ENCODE measurements around the gene TENM3.

The TENM3 gene

DNA sequence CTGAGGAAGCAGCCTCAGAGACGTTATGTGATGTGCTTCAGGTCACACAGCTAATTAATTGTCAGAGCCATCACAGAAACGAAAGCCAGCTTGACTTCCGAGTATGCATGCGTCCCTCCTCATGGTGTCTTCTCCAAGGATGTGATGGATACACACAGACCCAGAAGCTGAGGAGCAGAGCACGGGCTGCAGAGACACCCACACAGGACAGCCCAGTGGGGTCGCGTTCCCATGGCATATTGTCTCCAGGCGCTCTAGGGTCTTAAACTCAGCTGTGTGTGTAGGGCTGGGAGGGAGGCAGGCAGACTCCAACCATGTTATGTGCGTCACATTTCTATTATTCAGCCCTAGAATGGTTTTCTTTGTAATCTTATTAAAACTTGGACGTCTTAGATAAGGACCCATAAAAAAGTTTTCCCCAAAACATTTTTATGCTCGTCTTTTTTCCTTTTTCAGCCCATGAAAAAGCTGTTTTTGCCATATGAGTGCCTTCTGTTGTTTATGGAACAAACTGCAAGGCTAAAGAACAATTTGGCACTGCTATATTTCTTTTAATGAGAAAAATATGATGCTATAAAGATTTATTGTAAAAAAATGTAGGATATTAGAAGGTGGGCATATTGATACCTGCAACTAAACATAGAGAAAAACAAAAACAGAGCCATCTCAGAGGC is 48.5 kb downstream of the TENM3 start:
- DNase-seq = no peak

DNA sequence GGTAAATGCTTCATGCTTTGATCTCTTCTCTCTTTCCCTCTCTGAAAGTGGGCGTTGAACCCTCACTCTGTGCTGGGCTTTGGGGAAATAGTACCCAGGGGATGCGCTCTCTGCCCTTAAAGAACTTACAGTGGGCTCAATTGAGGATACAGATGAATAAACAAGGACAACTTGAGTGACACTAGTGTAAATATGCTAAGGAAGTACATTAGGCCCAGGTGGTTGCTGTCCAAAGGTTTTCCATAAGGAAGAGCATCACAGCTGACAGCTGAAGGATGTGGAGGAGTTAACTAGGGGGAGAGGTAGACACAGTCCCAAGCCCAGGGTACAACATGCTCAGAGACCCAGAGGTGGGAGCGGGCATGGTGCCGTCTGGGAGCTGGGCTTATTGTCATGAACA is 49.4 kb downstream of the TENM3 start:
- DNase-seq = no peak

DNA sequence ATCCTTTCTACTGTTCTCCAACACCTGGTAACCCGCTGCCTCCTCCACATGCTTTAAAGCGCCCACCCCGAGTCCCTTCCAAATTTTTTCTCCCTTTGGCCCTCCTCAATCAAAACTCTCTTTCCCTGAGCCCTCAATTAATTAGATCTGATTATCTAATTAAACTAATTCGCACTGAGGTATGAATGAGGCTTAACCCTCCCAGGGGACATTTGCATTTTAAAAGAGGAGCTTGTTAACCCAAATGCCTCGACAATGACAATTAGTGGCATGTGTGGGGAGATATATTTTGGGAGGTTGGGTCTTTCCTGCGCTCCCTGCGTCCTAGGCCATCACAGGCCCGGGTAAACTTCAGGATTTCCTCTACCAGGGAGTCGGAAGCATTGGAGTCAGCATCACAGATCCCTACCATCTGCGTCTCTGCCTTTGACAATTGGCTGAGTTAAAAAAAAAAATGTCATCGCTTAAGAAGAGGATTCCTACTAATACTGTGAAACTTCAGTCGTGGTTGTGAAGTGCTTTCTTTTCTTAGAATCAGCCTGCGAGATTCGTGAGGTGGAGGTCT is 50.6 kb downstream of the TENM3 start:
- no peak for DNase-seq

DNA sequence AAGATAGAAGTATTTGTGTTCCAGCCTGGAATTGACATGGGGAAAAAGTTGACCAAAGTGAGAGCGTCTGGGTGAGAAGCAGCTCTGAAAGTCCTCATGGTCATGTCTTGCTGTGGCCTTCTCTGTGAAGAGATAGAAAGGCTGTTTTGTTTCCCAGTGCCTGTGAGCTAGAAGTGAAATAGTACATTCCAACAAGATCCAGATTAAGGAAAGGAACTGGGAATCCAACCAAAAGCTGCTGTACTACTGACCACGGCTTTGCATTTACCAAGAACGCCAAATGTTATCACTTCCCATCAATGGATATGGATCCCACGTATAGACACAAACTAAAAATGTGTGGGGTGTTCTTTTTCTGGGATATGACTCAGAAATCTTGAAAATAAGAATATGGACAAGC is 51.2 kb downstream of the TENM3 start:
- DNase-seq = no peak

DNA sequence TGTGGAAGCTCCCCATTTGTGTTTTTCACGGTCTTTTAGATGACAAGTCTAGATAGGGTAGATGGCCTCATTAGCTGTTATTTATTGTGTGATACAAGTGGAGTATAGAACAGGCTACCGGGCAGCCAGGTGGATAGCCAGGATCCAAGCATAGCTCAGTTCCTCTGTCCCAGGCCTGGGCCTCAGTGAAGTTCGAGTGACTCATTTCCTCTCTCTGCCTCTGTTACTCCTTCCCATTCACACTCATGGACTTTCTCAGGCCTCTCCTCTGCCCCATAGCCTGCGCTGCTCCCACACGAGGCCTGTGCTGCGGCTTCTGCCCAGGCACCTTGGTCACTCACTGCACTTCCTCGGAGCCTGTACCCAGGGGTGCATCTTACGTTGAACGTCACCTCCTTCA is 54.5 kb downstream of the TENM3 start:
- no peak for DNase-seq

DNA sequence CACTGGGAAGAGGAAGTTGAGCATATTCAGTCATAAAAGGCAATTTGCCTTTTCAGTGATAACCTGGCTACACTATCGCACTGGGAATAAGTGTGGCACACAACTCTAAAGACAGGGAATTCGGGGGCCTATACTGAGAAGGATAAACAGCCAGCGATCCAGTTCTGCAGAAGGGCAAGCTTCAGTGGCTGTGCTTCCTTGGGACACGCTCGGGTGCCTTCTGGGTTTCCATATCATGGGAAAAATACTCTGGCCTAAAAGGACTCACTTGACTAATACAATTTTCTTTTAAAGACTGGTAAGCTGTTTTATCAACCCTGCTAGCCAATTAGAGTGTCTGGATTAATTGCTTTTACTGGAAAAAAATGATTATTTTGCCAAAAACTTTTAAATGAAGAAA is 58.5 kb downstream of the TENM3 start:
- no peak for DNase-seq

DNA sequence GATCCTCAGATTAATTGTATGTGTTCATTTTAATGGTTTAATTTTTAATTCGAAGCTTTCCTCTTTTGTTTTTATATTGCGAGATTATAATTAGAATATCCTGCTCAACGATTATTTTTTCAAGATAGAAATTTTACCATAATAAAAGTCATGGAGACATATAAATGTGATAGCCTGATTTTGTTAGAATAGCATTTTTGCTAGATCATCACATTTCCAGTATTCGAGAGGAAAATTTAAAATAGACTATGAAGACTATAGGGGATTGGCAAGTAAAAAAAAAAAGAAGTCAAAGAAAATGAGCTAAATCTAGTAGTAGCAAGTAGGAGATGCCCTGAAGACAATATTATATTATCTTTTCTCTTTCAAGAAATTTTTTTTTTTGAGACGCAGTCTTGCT is 60.6 kb downstream of the TENM3 start:
- DNase-seq = no peak

DNA sequence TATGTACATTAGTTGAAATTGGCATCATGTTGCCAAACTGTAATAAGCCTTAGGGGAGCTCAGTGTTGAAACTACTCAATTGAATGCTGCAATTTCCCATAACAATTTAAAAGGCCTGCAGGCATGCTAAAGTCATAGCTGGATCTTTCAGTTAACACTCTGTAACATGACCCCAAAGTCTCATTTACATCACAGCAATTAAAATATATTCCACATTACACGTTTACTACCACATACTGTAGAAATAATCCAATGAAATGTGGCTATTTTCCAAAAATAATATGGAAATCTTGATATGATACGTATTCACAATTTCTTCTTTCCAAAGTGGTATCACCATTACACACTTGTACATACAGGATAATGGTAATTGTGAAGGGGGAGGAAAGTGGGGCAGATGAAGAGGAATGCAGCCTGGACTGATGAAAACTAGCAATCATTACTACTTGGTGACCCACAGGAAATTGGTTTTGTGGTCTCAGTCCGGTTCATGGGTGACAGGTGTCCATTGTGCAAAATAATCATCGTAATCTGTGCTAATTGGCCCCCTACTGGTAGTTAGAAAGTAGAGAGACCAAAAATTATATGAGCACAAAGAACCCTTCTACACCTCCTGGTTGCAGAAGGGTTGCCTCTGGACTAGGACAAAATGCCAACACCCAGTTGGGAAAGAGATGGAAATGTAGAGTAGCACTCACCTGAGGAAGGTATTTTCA is 63.7 kb downstream of the TENM3 start:
- DNase-seq = no peak

DNA sequence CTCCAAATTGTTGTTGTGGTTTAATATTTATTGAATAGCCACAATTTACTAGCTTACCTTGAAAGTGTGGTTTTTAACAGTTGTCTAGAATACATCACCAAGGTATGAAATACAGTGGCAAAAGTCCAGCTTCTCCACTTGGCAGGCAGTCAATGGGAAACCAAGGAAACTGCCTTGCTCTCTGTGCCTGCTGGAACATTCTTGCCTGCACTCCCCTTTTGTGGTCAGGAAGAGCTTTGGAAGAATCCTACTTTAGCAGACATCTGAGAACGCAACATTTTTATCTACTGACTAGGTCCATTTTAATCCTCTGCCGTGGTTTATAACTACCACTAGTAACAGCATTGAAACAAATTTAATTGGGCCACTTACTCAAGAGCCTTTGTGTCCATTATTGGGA is 64.5 kb downstream of the TENM3 start:
- DNase-seq = no peak

DNA sequence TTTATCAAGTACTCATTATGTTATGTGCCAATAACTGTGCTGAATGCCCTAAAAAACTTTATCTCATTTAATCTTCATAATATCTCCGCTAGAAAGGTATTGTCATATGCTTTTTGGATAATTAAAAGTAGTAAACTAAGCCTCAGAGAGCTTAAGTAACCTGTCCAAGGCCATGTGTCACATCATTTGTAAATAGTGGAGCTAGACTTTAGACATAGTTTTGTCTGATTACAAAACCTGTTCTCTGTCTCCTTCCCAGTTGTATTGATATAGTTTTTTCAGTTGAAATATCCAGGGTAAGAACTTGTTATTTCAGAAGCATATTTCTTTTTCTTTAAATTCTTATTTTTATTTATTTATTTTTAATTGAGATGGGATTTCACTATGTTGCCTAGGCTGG is 66.7 kb downstream of the TENM3 start:
- no peak for DNase-seq

DNA sequence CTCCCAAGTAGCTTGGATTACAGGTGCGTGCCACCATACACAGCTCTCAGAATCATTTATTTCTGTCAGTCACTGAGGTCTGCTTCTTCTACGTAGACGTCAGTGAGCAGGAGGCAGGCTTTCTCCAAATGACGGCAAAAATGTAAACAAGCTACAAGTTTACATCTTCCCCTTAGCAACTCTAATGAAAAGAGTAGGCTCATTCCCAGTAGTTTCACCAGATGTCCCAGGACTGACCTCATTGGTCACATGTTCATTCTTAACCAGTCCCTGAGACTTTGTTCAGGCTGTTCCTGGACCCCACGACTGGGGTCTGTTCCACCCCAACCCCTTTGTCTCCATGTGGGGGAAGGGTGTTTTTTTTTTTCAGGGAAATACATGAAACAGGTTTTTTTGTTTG is 67.1 kb downstream of the TENM3 start:
- no peak for DNase-seq

DNA sequence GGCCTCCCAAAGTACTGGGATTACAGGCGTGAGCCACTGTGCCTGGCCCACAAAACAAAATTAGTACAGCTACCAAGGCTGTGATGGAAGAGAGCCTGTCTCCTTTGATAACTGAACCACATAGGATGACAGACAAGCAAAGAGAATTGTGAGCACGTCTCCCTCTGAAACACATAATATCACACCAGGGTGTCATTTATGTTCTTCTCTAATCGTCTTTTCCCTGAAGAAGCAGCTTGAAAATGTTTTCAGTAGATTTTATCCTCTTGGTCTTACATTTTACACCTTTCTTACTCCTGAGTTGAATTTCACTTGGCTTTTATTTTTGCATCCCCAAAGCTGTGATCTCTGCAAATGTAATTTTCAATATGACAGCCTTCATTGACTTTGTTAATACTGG is 67.8 kb downstream of the TENM3 start:
- no peak for DNase-seq

DNA sequence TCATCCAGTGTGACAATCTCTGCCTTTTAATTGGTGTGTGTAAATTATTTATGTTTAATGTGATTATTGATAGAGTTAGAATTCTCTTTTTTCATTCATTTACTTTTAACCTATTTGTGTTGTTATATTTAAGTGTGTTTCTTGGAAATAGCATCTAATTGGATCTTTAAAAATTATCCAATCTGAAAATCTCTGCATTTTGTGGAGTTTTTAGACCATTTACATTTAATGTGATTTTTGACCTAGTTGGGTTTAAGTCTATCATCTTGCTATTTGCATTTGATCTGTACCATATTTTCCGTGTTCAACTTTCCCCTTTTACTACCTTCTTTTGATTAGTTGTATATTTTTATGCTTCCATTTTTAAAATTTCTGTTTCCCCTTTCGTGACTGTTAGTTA is 71.3 kb downstream of the TENM3 start:
- no peak for DNase-seq

DNA sequence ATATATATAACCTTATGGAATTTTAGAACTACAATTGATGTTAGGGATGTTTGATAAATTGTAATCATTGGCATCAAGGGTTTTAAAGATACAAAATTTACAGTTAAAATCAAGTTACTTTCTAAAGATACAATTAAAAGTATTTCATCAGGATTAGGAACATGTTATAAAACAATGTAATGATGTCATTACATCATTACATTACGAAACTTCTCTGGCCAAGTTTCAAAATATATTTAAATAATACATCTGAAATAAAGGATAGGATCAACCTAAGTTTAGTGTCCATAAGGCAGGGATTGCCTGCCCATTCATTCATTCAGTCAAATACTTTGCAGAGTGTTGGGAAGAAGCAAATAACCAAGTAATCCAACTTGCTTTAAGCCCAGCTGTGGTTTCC is 75.1 kb downstream of the TENM3 start:
- no peak for DNase-seq

DNA sequence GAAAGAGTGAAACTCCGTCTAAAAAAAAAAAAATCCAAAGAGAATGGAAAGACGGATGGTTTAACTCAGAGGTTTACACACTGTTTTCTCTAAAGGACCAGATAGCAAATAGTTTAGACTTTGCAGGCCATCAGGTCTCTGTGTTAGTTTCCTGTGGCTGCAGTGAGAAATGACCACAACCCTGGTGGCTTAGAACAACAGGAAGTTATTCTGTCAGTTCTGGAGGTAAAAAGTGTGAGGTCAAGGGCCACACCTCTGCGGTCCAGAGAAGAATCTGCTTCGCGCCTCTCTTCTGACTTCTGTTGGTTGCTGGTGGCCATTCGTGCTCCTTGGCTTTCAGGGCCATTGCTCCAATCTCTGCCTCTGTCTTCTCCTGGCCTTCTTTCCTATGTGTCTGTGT is 76.9 kb downstream of the TENM3 start:
- no peak for DNase-seq

DNA sequence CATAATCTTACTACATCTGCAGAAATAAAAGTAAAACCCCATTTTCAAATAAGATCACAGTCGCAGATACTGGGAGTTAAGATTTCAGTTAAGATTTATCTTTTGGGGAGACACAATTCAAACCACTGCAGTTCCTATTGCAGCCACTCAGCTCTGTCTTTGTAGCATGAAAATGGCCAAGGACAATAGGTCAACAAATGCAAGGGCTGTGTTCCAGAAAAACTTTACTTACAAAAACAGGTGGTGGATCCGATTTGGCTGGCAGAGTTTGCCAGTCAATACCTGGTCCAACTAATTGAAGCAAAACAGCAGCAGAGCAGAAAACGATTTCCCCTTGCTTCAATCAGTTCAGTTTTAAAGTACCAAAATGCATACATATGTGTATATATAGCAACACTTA is 77.4 kb downstream of the TENM3 start:
- DNase-seq = no peak

DNA sequence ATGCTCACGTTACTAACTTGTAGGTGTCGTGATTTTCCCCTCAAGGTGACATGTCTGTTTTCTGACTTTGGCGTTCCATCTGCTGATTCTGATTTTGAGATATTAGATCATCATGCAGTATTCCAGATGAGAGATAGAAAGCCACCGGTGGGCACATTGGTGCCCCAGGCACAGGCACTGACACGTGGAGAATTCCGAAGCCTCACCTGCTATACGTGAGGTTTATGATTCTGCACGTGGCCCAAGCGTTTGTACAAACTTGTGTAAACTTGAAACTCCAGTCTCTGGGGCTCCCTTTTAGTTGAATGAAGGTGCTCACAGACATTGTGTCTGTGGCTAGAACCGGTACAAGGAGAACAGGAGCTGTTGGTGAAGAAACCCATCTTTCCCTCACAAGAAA is 81.1 kb downstream of the TENM3 start:
- DNase-seq = no peak

DNA sequence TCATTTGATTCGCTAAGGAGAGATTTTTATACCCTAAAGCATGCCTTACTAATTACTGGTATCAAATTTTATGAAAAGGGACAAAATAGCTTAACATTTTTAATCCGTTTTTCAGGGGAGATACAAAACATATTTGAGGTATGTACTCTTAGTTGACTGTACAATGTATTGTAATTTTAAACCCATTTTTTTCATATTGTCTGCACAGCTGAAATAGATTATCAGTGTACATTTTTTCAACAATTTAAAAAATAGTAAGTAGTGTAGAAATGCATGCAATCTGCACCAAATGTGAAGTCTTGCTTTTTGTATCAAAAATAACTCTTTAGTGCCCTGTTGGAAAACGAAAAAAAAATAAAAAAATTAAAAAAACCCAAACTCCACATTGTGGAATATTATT is 82.2 kb downstream of the TENM3 start:
- DNase-seq = no peak

DNA sequence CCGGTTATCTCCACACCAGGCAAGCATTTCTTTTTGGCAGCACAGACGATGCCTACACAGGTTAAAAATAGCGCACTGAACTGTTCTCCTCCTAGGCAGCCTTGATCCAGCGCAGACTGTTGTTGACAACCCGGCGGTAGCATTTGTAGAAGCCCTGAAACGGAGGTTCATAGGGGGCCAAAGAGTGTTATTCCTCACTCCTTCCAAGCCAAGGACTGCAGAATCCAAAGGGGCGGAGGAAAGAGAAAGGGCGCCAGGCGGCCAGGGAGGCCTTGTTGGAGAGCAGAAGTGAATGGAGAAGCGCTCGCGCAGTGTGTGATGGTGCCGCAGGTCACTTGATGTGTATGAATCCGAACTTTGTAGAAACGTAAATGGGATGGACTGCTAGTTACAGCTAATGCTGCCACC is 82.7 kb downstream of the TENM3 start:
- DNase-seq = no peak

DNA sequence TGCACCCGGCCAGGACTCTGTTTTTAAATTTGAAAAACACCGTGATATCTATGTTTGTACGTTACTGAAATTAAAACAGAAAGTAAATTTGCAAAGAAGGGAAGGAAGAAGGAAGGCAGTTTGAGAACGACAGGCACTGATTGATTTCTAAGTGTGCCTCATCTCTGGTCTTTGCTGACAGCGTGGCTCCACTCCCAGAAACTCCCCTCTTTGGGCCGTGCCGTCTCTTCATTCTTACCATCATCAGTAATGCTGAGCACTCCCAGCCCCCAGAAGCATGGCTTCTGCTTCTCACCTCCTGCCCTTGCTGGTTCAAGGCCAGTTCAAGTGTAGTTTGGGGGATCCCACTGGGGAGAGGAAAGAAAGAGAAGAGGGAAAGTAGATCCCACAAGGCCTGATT is 85.3 kb downstream of the TENM3 start:
- DNase-seq = no peak

DNA sequence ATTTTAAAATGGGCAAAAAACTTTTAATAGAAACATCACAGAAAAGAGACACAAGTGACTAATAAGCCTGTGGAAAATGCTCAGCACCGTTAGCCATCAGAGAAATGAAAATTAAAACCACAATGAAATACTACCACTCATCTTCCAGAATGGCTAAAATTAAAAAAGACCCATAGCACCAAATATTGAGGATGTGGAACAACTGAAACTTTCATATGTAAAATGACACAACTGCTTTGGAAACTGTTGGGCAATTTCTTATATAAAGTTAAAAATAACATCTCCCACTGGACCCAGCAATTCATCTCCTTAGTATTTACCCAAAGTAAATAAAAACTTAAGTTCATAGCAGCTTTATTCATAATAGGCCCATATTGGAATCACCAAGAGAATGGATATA is 94.2 kb downstream of the TENM3 start:
- no peak for DNase-seq

DNA sequence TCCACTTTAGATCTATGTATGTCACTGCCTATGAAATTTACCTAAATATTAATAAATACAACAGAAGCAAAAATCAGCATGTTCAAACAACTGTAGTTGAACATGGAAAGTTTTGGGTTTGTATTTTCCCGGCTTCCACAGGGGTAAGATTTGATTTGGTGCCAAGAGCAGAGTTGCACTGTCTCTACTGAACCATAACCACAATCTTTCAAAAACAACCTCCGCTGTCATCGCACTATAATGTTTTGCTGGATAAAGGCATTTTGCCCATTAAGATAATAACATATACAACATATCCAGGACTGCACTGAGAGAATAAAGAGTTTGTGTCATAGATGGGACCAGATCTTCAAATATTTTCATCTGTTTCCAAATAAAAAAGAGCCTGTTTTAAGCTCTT is 94.9 kb downstream of the TENM3 start:
- no peak for DNase-seq

DNA sequence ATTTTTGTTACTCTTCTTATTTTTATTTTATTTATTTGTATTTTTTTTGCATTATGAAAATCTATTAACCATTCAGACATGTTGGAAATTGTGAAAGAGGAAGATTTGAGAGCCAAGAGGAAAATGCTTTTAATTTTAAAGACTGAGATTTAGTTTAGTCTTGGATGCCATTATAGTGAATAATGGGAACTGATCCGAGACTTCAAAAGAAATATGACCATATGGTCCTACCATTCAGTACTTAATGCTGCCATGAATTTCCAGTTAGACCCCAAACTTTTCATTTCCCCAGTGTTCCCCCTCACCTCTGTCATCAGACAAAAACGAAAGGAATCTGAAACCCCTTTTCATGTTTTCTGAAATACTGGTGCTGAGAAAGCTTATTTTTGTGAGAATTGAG is 95.5 kb downstream of the TENM3 start:
- DNase-seq = no peak

DNA sequence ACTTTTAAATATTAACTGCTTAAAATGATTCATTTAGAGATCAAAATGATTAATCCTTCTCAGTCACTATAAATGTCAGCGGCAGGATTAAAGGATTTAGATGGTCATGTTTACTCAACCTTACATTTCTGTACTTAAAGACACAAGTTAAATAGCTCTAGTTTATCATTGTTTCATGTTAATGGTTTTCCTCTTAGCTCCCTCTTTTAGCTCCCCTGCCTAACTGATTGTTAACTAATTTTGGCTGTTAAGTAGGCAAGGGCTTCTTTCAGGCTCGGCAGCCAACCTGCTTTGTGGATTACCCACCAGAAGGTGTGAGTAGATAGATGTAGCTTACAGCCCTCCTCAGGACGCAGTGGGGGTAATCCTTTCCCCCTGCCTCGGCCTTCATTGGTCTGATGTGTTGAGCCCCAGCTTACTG is 96.0 kb downstream of the TENM3 start:
- no peak for DNase-seq

DNA sequence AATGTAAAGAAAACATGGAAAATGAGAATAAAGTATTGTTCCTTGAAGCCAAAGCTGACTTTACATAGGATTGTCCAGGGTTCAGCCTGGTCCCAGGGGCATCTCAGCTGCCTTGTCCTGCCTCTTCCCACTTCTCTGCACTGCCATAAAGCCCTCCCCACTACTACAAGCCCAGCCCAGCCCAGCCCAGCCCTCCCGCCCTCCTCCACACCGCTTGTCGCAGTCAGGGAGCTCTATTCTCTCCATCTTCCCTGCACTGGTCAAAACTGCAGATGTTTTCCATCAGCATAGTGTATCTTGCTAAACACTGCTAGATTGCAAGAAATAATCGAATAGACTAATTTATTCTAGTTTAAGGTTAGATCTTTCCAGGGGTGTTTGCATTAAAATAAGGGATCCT is 100.3 kb downstream of the TENM3 start:
- DNase-seq = no peak

Data from effector CD4-positive, alpha-beta T cell (primary cell).